H1 (cell line): ENCODE results near the gene KRT1. TPM values are rescaled to one million over a fixed set of nuclear protein-coding genes. Genes with fewer than 3 reads are reported as not detected.

Experiments used
- CTCF ChIA-PET: fragments of 300-600 bp; sonication (Branson Sonifier 250); formaldehyde crosslinking; loops from one replicate; lab custom pipeline; 2021; ENCODE audit not compliant: partially characterized antibody; lab: Charles Lee
- POLR2A ChIA-PET: fragments of 300-600 bp; sonication (Branson Sonifier 250); formaldehyde crosslinking; loops from one replicate; lab custom pipeline; 2021; ENCODE audit warnings: inconsistent platforms; ENCODE audit not compliant: partially characterized antibody; lab: Charles Lee
- DNase-seq, 2 experiments: peaks; one replicate each; pipeline versions ENCODE4 v3.0.0 to v3.0.0-alpha.2; 2010 to 2022; ENCODE audit warnings: low spot score in 2 of 2, low read depth in 1 of 2, mixed read lengths in 1 of 2
- FAIRE-seq: peaks from 2 replicates; lab custom pipeline; 2011; peaks lifted over from hg19 to GRCh38; lab: Jason Lieb, UNC
- H2AFZ ChIP-seq: 2 replicates; pipeline ENCODE4 v1.8.1; 2012; ENCODE audit warnings: low read length, inconsistent platforms
- H2AK5ac ChIP-seq: 2 replicates; pipeline ENCODE4 v1.6.1; 2013; ENCODE audit warnings: low read depth, low read length
- H2BK120ac ChIP-seq: replicated peaks from 2 replicates; pipeline ENCODE3; 2013; ENCODE audit warnings: low read depth, low read length, inconsistent platforms
- H2BK12ac ChIP-seq: 2 replicates; pipeline ENCODE4 v1.6.1; 2013; ENCODE audit warnings: low read depth, low read length
- H2BK15ac ChIP-seq: 2 replicates; pipeline ENCODE4 v1.6.1; 2013; ENCODE audit warnings: low read length
- H2BK20ac ChIP-seq: 2 replicates; pipeline ENCODE4 v1.6.1; 2013; ENCODE audit warnings: low read length
- H2BK5ac ChIP-seq: 2 replicates; pipeline ENCODE4 v1.6.1; 2013; ENCODE audit warnings: low read depth, low read length
- H3K14ac ChIP-seq: 2 replicates; pipeline ENCODE4 v1.6.1; 2013; ENCODE audit warnings: inconsistent platforms; ENCODE audit not compliant: insufficient read length
- H3K18ac ChIP-seq: 2 replicates; pipeline ENCODE4 v1.6.1; 2013; ENCODE audit warnings: low read length; ENCODE audit errors: extremely low read depth
- H3K23ac ChIP-seq: 2 replicates; pipeline ENCODE4 v1.6.1; 2013; ENCODE audit warnings: inconsistent platforms; ENCODE audit not compliant: insufficient read length
- H3K23me2 ChIP-seq: 2 replicates; pipeline ENCODE4 v1.6.1; 2013; ENCODE audit warnings: low read depth, low read length
- H3K27ac ChIP-seq: 2 replicates; pipeline ENCODE4 v1.6.1; 2011; ENCODE audit warnings: low read depth, low read length, inconsistent platforms
- H3K27me3 ChIP-seq, 4 experiments: replicated peaks in 1 of 4; 1 replicate in 1 of 4; 2 replicates in 3 of 4; pipeline versions ENCODE4 v1.6.1 to v1.8.1; 2011 to 2013; ENCODE audit warnings: low read length in 3 of 4, mild to moderate bottlenecking in 3 of 4, inconsistent platforms in 2 of 4, mixed read lengths in 2 of 4, moderate library complexity in 1 of 4; ENCODE audit not compliant: control insufficient read depth in 3 of 4, insufficient read depth in 3 of 4; ENCODE audit errors: extremely low read depth in 1 of 4
- H3K36me3 ChIP-seq, 4 experiments: 2 replicates each; pipeline versions ENCODE4 v1.6.1 to v1.8.1; 2011 to 2013; ENCODE audit warnings: mild to moderate bottlenecking in 4 of 4, low read length in 3 of 4, moderate library complexity in 2 of 4, control low read depth in 1 of 4, inconsistent platforms in 1 of 4; ENCODE audit not compliant: insufficient read depth in 4 of 4, control insufficient read depth in 2 of 4
- H3K4ac ChIP-seq: replicated peaks from 2 replicates; pipeline ENCODE3; 2013; ENCODE audit warnings: low read length, low read depth, mixed read lengths, inconsistent platforms; ENCODE audit not compliant: insufficient read length
- H3K4me1 ChIP-seq, 4 experiments: replicated peaks in 1 of 4; 1 replicate in 1 of 4; 2 replicates in 3 of 4; pipeline versions ENCODE4 v1.6.1 to v1.8.1; 2011 to 2013; ENCODE audit warnings: low read length in 3 of 4, inconsistent platforms in 2 of 4, mixed read lengths in 1 of 4; ENCODE audit not compliant: insufficient read depth in 4 of 4, control insufficient read depth in 3 of 4
- H3K4me2 ChIP-seq, 2 experiments: 2 replicates each; pipeline versions ENCODE4 v1.6.1 to v1.8.1; 2011 to 2013; ENCODE audit warnings: low read depth in 2 of 2, low read length in 2 of 2, control low read depth in 1 of 2, inconsistent platforms in 1 of 2, mild to moderate bottlenecking in 1 of 2; ENCODE audit not compliant: insufficient read depth in 1 of 2
- H3K4me3 ChIP-seq, 4 experiments: fragments of 200-600, 300-600 bp in 1 of 4; sonication (generic), shearing (Covaris generic), sonication (Bioruptor Twin) in 1 of 4; 2 replicates each; pipeline versions ENCODE4 v1.5.1 to v1.8.1; 2011 to 2016; ENCODE audit warnings: low read length in 4 of 4, low read depth in 3 of 4, control low read depth in 2 of 4, inconsistent platforms in 2 of 4, mild to moderate bottlenecking in 2 of 4, mixed read lengths in 1 of 4, moderate library complexity in 1 of 4; ENCODE audit not compliant: insufficient read depth in 2 of 4; ENCODE audit errors: extremely low read depth in 1 of 4
- H3K56ac ChIP-seq: replicated peaks from 2 replicates; pipeline ENCODE3; 2013; ENCODE audit warnings: low read depth, mild to moderate bottlenecking, mixed read lengths, low read length, inconsistent platforms; ENCODE audit not compliant: insufficient read length
- H3K79me1 ChIP-seq: 2 replicates; pipeline ENCODE4 v1.6.1; 2013; ENCODE audit warnings: low read depth, low read length, control low read depth
- H3K79me2 ChIP-seq, 2 experiments: 2 replicates each; pipeline versions ENCODE4 v1.6.1 to v1.8.1; 2012 to 2013; ENCODE audit warnings: low read length in 2 of 2, mild to moderate bottlenecking in 2 of 2, inconsistent platforms in 1 of 2; ENCODE audit not compliant: insufficient read depth in 2 of 2, control insufficient read depth in 1 of 2
- H3K9ac ChIP-seq, 4 experiments: replicated peaks in 1 of 4; 1 replicate in 1 of 4; 2 replicates in 3 of 4; pipeline versions ENCODE4 v1.6.1 to v1.8.1; 2011 to 2013; ENCODE audit warnings: low read depth in 3 of 4, low read length in 3 of 4, control low read depth in 2 of 4, mild to moderate bottlenecking in 2 of 4, moderate library complexity in 2 of 4, inconsistent platforms in 1 of 4; ENCODE audit errors: extremely low read depth in 1 of 4
- H3K9me3 ChIP-seq, 2 experiments: 2 replicates each; pipeline versions ENCODE4 v1.6.1 to v1.8.1; 2012 to 2013; ENCODE audit warnings: mild to moderate bottlenecking in 2 of 2, moderate library complexity in 2 of 2, control low read depth in 1 of 2, inconsistent platforms in 1 of 2, low read depth in 1 of 2, low read length in 1 of 2, mixed read lengths in 1 of 2; ENCODE audit not compliant: insufficient read depth in 2 of 2
- H4K20me1 ChIP-seq, 2 experiments: replicated peaks in 1 of 2; 2 replicates each; pipeline versions ENCODE3 to v1.8.1; 2011 to 2013; ENCODE audit warnings: inconsistent platforms in 2 of 2, low read length in 2 of 2, mild to moderate bottlenecking in 1 of 2; ENCODE audit not compliant: insufficient read depth in 2 of 2, control insufficient read depth in 1 of 2
- H4K5ac ChIP-seq: 2 replicates; pipeline ENCODE4 v1.6.1; 2013; ENCODE audit warnings: low read length, low read depth, mixed read lengths, inconsistent platforms; ENCODE audit not compliant: insufficient read length
- H4K8ac ChIP-seq: 2 replicates; pipeline ENCODE4 v1.8.0; 2013; ENCODE audit warnings: mild to moderate bottlenecking, moderate library complexity, low read length, inconsistent platforms; ENCODE audit not compliant: insufficient read depth; ENCODE audit errors: extremely low read depth
- H4K91ac ChIP-seq: replicated peaks from 2 replicates; pipeline ENCODE3; 2013; ENCODE audit warnings: low read length, mixed read lengths, inconsistent platforms; ENCODE audit not compliant: insufficient read length
- TCF12 ChIP-seq: IDR thresholded peaks from 2 replicates; pipeline ENCODE4 v1.6.1; 2011; ENCODE audit warnings: low read depth, mild to moderate bottlenecking, low read length
- WGBS, 2 experiments: shearing (Covaris generic) in 1 of 2; methylation state at CpG; one replicate each; pipeline versions ENCODE4 v1.1.6 to v1.1.7; 2013 to 2015; ENCODE audit warnings: low lambda C conversion rate in 2 of 2, mixed read lengths in 2 of 2, inconsistent platforms in 1 of 2, low coverage in 1 of 2, missing lambda C conversion rate in 1 of 2; ENCODE audit not compliant: insufficient replicate concordance in 2 of 2, insufficient coverage in 1 of 2, insufficient read length in 1 of 2; ENCODE audit errors: extremely low coverage in 1 of 2, missing lambda C conversion rate in 1 of 2; 5-methylcytosine and 5-hydroxymethylcytosine counted together
- polyA plus RNA-seq, 7 experiments: library from polyadenylated mRNA; depleted of rRNA in 3 of 7; stranded (reverse) in 5 of 7; unstranded in 2 of 7; fragments of >200 nt in 5 of 7; fragments of 200-250 nt in 2 of 7; gene quantifications; 1 replicate in 5 of 7; 2 replicates in 1 of 7; 4 replicates in 1 of 7; pipeline versions ENCODE4 v1.2.1 to v1.2.3, GENCODE V29; 2011 to 2013; ENCODE audit warnings: missing spikeins in 2 of 7, mixed read lengths in 2 of 7
- total RNA-seq: library from RNA; stranded (reverse); fragmentation: NEBNext Ultra II Directional; extraction: Animal tissue kit (Norgen Biotek cat#: 25700); gene quantifications from 2 replicates; pipeline ENCODE4 v1.2.1, GENCODE V29; 2021
- TF ChIP-seq, protein P1 (sequence below): IDR thresholded peaks from 2 replicates; pipeline ENCODE4 v1.6.1; 2012; ENCODE audit warnings: inconsistent platforms

The KRT1 gene
- total and polyA plus RNA-seq, 2 of the 8 experiments (the other 6 are each of a cell fraction or from before 2014, with no cell fraction given): not detected

DNA sequence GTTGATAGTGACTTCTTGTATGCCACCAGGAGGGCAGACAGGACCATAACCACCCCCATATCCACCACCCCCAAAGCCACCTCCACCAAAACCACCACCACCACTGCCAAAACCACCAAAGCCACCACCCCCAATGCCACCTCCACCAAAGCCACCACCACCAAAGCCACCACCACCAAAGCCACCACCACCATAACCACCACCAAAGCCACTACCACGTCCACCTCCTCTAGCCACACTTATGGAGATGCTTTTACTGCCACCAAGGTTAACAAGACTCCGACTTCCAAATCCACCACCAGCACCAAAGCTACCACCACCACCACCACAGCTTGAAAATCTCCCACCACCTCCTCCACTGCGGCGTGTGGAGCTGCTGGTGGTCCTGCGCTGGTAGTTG is 332 bp downstream of the KRT1 start:
- Histone ChIP-seq H2BK120ac (no peak overlapping the region), H2AFZ (no peak overlapping the region), H3K27me3 (no peaks in the 10 kb centered on the region), H3K36me3 (no peaks in the 10 kb centered on the region), H2AK5ac (no peak overlapping the region), H4K8ac (no peak overlapping the region), H3K27ac (no peak overlapping the region), H3K4me2 (no peak overlapping the region), H3K18ac (no peak overlapping the region), H3K56ac (no peak overlapping the region), H3K9me3 (no peaks in the 10 kb centered on the region), H3K4me3 (no peak overlapping the region), H4K5ac (no peak overlapping the region), H2BK20ac (no peak overlapping the region), H2BK15ac (no peak overlapping the region), H3K14ac (no peak overlapping the region), H4K20me1 (no peaks in the 10 kb centered on the region), H2BK5ac (no peak overlapping the region), H3K79me1 (no peaks in the 10 kb centered on the region), H2BK12ac (no peak overlapping the region), H3K23me2 (no peaks in the 10 kb centered on the region; the same call in 1 of the 2 replicates), H3K79me2 (no peaks in the 10 kb centered on the region), H3K9ac (no peak overlapping the region), H3K4ac (no peak overlapping the region), H3K23ac (no peak overlapping the region), H3K4me1 (no peaks in the 10 kb centered on the region), H4K91ac (no peak overlapping the region)
- no peak for FAIRE-seq
- CTCF ChIA-PET: interaction anchor here (1.1 to 2.5 kb wide), 6 partner anchors 11 to 301 kb away, joined by 3 to 11 read pairs (median 4); no protein-coding TSS in a partner anchor
- POLR2A ChIA-PET: no interaction called here
- DNase-seq: no peak
- 77% methylated on average over 5 of the region's 5 CpGs; no CpG with 5 or more reads in 1 of the 2 experiments for WGBS, 2 experiments
- no peak for TF ChIP-seq TCF12
- TF ChIP-seq, protein P1, sequence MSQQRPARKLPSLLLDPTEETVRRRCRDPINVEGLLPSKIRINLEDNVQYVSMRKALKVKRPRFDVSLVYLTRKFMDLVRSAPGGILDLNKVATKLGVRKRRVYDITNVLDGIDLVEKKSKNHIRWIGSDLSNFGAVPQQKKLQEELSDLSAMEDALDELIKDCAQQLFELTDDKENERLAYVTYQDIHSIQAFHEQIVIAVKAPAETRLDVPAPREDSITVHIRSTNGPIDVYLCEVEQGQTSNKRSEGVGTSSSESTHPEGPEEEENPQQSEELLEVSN: no peak
